ENCODE measurements around the gene SLC18B1.
A peak's percentile ranks its signal among the peaks of the same experiment; 100 is the strongest.
"Not testable (repeated sequence)": the region's sequence is repeated elsewhere in the genome, so short reads cannot be mapped to it uniquely, and the experiment has no call there.

SLC18B1 gene

DNA sequence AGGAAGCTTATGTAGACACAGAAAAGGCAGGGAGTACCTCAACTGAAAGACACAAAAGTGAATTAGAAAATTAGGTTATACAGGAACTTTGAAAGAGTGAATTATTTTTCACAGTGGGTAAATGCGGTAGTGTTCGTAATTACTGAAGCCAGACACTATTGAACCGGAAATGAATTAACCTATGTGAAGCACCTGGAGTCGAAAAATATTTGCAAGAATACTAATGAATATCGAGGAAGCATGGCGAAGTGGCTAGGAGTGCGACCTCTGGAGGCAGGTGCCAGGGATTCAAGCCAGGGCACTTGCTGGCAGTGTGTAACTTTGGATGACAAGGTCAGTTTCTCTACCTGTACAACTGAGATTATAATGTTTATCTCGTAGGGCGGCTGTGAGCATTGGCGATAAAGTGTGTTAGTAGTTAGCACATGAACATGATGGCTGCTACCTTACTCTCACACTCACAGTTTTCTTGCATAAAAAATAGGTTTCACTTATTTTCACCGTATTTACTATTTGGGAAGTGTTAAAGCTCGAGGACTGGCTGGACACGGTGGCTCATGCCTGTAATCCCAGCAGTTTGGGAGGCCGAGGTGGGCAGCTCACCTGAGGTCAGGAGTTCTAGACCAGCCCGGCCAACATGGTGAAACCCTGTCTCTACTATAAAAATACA is 567 bp upstream of the SLC18B1 start:
- peak; percentile 79 for DNase-seq

DNA sequence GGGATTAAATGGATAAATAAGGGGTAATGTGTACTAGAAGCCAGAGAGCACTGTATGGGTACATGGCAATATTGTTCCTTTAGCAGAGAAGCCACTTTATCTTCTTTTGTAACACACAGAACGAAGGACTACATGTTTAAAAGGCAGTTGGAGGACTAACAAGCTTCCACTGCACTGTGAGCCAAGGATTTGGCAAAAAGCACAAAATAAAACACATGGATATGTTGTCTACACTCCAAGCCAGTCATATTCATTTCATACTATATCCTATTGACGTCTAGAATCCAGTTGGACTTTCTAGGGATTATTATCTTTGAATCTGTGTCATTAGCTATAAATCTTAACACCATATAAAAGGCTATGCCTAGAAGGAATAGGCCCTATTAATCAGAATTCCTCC is 3.0 kb downstream of the SLC18B1 start:
- DNase-seq: no peak

DNA sequence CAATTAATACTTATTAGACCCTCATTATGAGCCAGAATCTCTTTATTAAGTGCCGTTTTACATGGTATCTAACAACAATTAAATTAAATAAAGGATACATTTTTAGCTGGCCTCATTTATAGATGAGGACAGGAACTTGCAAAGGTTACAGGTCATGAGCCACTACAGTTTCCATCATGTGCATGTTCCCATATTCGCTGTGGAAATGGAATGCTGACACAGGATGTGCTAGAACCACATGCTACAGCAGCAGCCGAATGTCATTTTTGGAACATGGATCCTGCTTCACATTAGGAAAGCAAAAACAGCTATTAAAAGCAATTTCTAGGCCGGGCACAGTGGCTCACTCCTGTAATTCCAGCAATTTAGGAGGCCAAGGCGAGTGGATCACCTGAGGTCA is 5.9 kb downstream of the SLC18B1 start:
- DNase-seq: no peak

DNA sequence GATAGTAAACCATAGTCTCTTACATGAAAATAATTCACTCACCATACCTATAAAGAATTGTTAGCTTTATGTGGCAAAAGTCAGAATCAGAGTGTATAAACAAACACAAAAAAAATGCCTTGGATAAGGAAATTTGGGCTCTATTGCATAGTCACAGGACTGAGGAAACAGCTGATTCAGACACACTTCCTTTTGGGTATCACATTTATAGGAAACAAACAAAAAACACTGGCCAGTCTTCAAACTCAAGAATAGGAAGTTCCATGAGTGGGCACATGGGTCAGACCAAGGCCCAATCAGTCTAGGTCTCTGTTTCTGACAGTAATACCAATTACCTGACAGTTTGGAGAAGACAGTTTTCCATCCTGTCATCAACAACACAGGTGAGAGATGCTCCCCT is 8.0 kb downstream of the SLC18B1 start:
- no peak for DNase-seq

DNA sequence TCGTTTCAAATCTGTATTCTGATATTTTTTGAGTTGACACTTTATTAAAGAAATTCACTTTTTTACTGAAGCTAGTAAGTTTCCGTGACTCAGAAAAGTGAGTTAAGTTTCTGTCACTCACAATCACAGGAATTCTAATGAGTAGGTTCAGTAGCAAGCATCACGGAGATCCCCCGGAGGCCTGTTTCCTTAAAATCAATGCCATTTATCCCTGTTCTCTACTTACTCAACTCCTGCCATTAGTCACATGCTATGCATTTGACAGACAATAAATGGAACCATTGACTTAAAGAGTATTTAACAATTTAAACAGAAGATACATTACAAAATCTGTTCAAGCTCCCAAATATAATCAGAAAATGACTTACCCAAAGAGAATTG is 9.1 kb downstream of the SLC18B1 start:
- no peak for DNase-seq

DNA sequence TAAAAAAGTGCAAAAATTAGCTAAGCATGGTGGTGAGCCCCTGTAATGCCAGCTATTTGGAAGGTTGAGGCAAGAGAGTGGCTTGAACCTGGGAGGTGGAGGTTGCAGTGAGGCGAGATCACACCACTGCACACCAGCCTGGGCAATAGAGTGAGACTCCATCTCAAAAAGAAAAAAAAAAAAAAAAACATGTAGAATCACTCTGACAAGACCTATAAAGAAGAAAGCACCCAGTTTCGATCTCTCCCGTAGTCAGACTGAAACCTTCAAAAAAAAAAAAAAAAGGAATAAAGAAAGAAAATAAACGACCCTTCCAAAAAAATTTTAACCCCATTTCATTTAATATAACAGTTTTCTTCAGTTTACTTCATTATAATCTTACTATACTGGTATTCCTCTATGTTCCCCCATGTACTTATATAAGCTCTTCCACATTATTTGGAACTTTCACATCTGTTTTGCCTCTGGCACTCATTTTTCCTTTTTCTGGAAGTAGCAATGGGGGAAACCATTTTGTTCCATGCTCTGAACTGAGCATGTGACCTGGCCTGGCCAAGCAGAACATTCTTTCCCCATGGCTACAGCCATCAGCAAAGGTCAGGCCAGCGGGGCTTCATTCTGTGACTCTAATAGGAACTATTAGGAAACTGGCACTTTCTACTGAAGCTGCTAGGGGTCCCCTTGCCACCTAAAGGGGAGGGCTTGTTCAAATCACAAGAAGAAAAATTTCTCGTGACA is 9.6 kb downstream of the SLC18B1 start:
- no peak for DNase-seq

DNA sequence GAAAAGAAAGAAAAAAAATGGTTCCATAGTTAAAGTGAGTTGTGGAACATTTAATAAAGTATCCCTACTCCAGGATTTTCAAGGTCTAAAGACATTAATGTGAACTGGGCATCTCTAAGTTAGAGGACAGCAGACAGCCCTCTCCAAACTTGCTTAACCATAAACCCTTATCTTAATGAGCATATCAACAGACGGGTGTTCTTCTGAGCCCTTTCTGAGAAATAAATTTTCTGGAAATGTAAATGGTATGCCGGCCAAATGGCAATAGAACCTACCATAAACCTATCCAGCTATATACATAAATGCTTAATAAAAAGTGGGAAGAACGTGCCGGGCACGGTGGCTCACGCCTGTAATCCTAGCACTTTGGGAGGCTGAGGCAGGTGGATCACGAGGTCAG is 12.5 kb downstream of the SLC18B1 start:
- no peak for DNase-seq

DNA sequence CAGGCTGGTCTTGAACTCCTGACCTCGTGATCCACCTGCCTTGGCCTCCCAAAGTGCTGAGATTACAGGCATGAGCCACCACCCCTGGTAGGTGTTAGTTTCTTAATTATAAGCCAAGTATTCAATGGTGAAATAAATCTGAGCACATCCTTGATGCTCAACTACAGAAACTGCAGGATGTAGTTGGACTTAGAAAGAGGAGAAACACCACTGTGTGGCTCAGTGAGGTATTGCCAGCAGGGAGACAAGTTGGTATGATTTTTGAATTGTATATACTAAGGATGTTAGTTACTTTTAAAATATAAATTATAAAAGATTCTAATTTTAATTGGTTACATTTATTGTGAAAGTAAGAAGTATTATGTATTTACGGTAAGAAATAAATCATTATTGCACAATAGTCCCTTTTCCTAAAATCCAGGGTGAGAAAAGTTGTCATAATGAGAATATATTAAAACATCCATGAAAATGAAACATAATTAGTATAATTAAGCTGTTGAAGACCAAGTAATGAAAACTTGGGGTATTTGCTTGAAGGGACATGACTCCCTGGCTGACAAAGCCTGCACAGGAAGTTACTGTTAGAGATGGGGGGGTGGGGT is 17.6 kb downstream of the SLC18B1 start:
- no peak for DNase-seq

DNA sequence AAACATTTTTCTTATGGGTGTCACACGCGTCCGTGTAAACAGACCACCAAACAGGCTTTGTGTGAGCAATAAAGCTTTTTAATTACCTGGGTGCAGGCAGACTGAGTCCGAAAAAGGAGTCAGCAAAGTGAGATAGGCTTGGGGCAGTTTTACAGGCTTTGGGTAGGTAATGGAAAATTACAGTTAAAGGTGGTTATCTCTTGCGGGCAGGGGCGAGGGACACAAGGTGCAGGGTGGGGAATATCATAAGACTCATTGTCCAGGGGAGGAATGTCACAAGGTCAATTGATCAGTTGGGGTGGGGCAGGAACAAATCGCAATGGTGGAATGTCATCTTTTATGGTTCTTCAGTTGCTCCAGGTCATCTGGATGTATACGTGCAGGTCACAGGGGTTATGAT is 20.6 kb downstream of the SLC18B1 start:
- not testable (repeated sequence) for DNase-seq

DNA sequence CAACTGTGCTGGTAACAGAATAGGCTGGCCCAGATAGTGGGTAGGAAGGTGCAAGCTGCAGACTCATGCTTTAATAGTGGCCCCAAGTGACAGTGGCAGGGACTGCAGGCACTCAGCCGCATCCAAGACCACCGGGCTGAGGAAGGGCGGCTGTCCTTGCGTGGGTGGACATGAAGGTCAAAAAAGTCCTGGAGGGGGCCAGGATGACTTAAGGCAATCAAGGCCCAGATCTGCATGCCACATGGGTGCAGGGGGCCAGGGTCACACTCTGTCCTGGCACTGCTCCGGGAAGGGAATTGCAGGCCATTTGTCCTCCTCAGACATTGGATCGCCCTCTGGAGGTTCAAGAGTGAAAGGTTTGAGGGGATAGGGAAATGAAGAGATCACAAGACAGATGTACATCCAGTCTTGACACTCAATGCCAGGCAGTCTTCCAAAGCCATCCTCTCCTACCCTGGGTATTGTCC is 30.4 kb downstream of the SLC18B1 start:
- no peak for DNase-seq

DNA sequence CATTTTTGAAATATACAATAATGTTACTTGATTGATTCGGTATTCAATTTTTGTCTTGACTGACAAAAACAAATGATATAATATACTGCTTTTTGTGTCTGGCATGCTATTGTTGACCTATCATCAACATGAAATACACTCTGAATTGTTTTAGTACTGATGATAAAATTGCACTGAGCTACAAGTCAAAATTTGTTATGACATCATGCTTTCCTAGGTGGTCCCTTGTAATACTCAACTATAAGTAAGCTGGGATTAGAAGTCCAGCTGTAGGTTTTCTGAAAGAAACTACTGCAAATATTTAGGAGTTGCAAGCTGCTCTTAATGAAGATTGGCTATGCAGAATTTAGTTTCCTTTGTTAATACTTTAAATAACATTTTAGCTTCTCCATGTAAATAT is 32.9 kb downstream of the SLC18B1 start:
- DNase-seq: no peak

DNA sequence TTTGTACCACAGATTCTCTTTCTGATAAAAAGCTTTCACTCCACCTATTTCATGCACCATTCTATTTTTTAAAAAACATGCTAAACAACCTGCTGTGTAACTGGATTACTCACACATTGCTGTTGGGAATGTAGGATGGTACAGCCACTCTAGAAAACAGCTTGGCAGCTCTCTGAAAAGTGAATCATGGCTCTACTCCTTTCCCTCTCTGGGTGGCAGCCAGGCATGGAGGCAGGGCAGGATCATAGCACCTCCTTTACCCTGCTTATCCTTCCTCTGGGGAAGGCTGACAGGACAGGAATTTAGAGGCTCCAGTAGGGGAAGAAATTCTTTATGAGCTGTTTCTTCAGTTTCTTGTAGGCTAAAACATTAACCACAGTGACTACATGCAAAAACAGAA is 34.1 kb downstream of the SLC18B1 start:
- no peak for DNase-seq

DNA sequence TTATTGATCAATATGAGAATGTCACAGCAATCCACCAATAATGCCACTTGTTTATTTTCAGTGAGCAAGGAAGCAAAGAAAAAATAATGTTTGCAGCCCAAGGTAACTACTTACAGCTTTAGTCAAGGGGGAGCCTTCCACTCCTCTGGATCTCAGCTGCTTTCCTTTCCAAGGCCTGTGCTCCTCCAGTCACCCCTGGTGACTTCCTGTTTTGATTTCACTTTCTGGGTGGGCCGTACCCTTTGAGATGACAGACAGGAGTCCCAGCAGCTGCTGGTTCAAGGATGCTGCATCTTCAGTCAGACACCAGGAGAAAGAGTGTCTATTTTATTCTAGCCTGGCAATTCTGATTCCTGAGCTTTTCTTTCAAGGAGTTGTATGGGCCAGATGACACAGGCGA is 35.2 kb downstream of the SLC18B1 start:
- peak; percentile 20 for DNase-seq

DNA sequence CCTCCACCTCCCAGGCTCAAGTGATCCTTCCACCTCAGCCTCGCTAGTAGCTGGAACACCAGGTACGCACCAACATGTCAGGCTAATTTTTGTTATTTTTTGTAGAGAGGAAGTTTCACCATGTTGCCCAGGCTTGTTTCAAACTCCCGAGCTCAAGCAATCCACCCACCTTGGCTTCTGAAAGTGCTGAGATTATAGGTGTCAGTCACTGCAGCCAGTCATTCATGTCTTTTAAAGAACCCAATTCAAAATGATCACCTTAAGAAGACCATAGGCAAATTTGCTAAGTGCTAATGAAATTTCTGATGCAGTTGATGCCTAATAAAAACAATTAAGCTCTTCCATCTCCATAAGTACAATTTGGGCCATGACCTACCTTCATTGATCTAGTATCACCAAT is 38.2 kb downstream of the SLC18B1 start:
- DNase-seq: no peak

DNA sequence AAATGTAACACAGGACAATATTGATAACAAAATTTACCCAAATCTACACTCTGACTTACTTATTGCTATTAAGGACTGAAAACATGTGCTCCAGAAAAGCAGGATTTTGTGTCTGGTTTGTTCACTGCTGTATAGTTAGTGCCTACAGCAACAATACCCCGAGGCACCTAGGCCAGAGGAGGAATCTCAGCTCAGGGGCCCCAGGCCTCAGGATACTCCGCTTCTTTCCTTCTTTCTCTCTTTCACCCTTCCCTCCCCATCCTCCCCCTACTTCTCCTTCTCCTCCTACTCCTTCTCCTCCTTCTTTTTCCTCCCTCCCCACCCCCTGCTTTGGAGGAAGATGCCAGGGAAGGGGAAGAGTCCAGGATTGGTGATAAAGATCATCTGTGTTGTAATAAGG is 39.7 kb downstream of the SLC18B1 start:
- DNase-seq: no peak

DNA sequence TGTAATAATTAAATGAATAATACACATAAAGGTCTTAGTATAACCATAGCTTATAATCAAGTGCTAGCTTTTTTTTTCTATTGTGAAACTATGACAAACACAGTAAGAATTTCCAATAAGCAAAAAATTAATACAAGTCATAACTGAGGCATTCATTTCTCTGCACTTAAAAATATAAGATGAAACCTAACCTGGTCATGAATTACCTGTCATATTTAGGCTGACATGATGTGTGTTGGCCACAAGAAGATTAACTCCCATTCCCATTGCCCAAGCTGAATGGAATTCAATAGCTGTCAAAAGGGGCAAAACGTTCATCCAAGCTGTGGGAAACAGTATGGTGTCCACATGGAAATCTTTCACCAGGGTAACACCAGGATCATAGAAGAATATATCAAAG is 46.2 kb downstream of the SLC18B1 start:
- no peak for DNase-seq

DNA sequence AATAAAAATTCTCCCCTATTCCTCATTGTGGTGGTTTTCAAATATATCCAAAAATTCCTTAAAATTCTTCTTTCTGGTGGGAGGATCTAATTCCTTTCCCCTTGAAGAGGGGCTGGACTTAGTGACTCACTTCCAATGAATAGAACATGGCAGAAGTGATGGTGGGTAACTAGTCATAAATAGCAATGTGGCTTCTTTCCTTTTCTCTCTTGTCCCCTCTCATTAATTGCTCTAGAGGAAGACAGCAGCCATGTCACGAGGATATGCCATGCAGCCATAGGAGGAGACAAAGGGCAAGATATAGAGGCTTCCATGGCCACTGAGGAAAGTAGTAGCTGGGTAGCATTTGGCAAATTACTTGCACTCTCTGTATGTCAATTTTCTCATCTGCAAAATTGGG is 46.6 kb downstream of the SLC18B1 start:
- DNase-seq: no peak

DNA sequence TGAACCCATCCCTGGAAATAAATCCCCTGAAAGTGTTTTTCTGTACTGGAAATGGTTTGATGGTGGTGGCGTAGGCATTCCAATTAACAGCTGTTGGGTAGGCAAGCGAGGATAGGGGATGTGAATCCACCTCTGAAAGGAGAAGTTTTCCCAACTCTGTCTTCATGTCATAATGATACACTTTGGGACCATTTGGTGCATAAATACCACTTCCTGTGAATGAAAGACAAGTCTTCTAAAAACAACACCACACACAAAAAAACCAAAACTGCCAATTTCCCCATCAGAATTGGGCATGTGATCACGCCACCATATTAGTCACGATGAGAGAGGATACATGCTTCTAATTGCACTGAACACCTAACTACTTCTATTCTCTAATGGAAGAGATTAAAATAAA is 47.1 kb downstream of the SLC18B1 start:
- DNase-seq: no peak

DNA sequence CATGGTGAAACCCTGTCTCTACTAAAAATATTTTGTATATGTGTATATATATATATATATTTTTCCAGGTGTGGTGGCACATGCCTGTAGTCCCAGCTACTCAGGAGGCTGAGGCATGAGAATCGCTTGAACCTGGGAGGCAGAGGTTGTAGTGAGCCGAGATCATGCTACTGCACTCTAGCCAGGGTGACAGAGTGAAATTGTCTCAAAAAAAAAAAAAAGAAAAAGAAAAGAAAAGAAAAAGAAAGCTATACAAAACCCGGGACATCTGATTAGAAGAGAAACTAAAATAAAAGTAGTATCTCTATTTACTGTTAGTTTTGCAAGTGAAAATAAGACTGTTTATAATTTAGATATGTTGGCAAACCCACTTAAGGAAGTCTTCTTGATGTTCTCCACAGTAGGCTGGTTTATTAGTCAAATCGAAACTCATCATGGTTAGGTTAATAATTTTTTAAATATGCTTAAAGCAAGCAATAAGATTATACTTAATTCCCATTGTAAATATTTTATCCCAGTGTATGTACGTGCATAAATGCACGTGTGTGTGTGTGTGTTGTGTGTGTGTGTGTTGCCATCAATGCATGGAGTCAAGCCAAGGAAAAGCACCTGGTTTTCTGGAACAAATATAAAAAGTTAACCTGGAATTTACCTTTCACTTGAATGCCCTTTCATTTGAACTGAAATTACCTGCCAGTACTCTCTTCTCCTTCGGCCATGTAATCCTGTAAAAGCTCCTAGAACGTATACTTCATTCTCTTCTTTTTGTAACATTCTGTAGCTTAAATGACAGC is 47.8 kb downstream of the SLC18B1 start:
- no peak for DNase-seq

DNA sequence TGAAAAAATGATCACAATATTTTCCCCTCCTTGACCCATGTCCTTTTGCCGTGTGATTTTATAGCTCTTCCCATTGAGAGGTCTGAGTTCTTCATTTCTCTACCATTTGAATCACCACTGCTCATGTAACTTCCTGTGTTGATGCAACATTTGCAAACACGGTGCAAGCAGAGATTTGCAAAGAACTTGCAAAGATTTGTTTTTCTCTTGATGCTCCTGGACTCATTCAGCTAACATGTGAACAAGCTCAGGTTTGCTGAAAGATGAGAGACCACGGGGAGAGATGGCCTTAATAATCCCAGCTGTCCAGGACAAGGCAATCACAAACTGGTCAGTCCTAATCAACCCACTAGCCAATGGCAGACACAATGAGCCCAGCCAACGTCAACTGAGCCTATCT is 49.3 kb downstream of the SLC18B1 start:
- DNase-seq: no peak

DNA sequence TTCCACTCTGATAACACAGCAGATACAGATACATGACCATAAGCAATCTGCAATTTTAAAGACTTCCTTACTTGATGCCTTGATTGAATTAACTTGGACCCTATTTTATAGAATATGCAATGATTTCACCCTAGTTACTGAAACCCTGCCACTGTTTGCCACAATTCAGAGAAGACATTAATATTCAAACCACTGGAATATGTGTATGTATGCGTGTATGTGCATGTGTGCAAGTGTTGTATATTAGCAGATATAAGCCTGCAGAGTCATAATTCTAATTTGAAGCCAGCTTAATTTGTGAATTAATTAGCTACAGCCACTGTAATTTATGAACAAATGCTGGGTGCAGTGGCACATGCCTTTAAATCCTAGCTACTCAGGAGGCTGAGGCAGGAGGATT is 50.0 kb downstream of the SLC18B1 start:
- DNase-seq: no peak

DNA sequence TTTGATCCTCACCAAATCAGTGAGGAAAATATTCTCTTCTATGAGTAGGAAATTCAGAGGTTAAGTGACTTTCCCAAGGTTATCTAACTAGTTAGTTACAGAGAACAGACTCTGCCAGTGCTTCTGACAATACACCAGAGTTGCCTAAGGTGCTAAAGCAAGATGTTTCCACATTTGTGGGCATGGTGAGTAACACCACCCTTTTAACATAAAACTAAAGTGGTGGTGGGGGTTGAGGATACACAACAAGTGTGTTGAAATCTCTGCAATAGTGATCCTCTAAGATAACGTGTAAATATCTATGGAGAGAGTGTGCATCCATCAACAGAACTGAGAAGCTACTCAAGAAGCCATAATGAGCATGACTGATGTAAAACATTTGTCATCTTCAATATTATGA is 52.4 kb downstream of the SLC18B1 start:
- DNase-seq: no peak

DNA sequence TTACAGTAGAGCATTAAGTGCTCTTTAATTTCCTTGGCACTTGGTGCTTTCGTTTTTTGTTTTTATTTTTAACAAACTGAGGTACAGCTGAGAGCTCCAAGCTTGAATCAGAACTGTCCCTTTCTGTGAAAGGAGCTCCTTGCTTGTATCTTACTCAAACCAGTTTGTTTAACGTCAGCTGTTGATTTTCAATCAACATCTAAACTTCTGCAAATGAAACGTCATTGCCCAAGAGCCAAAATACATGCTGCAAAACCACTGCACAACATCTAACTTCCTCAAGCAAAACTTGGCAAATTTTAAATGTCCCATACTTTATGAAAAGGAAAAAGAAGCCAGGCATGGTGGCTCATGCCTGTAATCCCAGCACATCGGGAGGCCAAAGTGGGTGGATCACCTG is 55.9 kb downstream of the SLC18B1 start:
- DNase-seq: no peak

DNA sequence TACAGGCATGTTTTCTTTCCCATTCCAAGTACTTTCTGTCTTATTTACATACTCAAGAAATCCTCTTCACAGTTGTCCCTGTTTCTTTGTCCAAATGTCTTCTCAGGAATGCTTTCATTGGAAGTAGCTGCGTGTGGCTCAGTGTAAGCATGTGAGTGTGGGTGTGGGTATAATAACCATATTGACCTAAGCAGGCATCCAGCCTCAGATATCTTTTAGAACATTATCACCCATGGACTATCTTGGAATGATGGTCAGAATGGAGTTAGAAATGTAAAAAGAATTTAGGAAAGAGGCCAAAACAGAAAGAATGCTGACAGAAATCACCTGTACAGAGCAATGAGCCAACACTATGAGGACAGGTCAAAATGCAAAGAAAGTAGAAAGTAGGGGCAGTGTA is 57.2 kb downstream of the SLC18B1 start:
- no peak for DNase-seq
